SU-DHL-6 (cell line): ENCODE results near the gene ATG2A.
A peak's percentile ranks its signal among the peaks of the same experiment; 100 is the strongest.

Experiments
- H2AFZ ChIP-seq: fragments of 200-600 bp; sonication (generic); 2 replicates; pipeline ENCODE4 v1.6.1; 2014; ENCODE audit warnings: low read depth, mild to moderate bottlenecking, moderate library complexity, mixed read lengths, antibody characterized with exemption, low read length; ENCODE audit not compliant: severe bottlenecking
- H3F3A ChIP-seq: fragments of 200-600 bp; shearing (Covaris generic); 2 replicates; pipeline ENCODE4 v1.6.0; 2016; ENCODE audit warnings: antibody characterized with exemption, mild to moderate bottlenecking; ENCODE audit not compliant: insufficient read depth
- H3K27ac ChIP-seq: fragments of 200-600 bp; sonication (generic); 2 replicates; pipeline ENCODE4 v1.5.1; 2016; ENCODE audit warnings: low read depth, mild to moderate bottlenecking, low read length, moderate library complexity, mixed read lengths
- H3K27me3 ChIP-seq: fragments of 200-600 bp; sonication (generic), shearing (Covaris generic); 2 replicates; pipeline ENCODE4 v1.6.0; 2014; ENCODE audit warnings: mild to moderate bottlenecking, low read length
- H3K36me3 ChIP-seq: fragments of 200-600 bp; sonication (generic); 2 replicates; pipeline ENCODE4 v1.6.1; 2014; ENCODE audit warnings: mild to moderate bottlenecking, low read length, mixed read lengths
- H3K4me2 ChIP-seq: fragments of 300-600, 200-600 bp; shearing (Covaris generic), sonication (generic); 2 replicates; pipeline ENCODE4 v1.6.0; 2014; ENCODE audit warnings: low read length, low read depth, mild to moderate bottlenecking; ENCODE audit not compliant: poor library complexity, severe bottlenecking
- H3K4me3 ChIP-seq: fragments of 200-600 bp; sonication (generic); 2 replicates; pipeline ENCODE4 v1.5.1; 2014; ENCODE audit warnings: antibody characterized with exemption, low read length, mild to moderate bottlenecking, mixed read lengths; ENCODE audit not compliant: insufficient read depth, poor library complexity, severe bottlenecking
- H3K79me2 ChIP-seq: fragments of 200-600 bp; sonication (generic); 2 replicates; pipeline ENCODE4 v1.6.1; 2014; ENCODE audit warnings: mild to moderate bottlenecking, low read length, moderate library complexity; ENCODE audit not compliant: insufficient read depth
- H3K9ac ChIP-seq: fragments of 200-600 bp; sonication (generic); 2 replicates; pipeline ENCODE4 v1.7.0; 2014; ENCODE audit warnings: mild to moderate bottlenecking, low read length
- H3K9me2 ChIP-seq: fragments of 200-600 bp; sonication (generic); replicated peaks from 2 replicates; pipeline ENCODE4 v1.6.1; 2014; ENCODE audit warnings: low read length; ENCODE audit not compliant: insufficient read depth
- H3K9me3 ChIP-seq: fragments of 200-600 bp; sonication (generic); 2 replicates; pipeline ENCODE4 v1.6.1; 2014; ENCODE audit warnings: low read length, mixed read lengths; ENCODE audit not compliant: insufficient read depth
- H4K20me1 ChIP-seq: fragments of 200-600 bp; sonication (generic); 2 replicates; pipeline ENCODE4 v1.6.1; 2014; ENCODE audit warnings: low read depth, mild to moderate bottlenecking, antibody characterized with exemption, low read length, moderate library complexity, mixed read lengths
- EZH2phosphoT487 ChIP-seq: fragments of 200-600 bp; sonication (generic), shearing (Covaris generic); conservative IDR thresholded peaks from 2 replicates; pipeline ENCODE4 v1.6.1; 2018; ENCODE audit warnings: mild to moderate bottlenecking, antibody characterized with exemption, low read length, moderate library complexity, mixed read lengths
- TF ChIP-seq, protein P1 (sequence below): fragments of 200-600 bp; sonication (generic); IDR thresholded peaks from one replicate; pipeline ENCODE4 v1.5.1; 2017; ENCODE audit warnings: antibody characterized with exemption, mild to moderate bottlenecking, low read length, moderate library complexity; ENCODE audit not compliant: insufficient read depth, poor library complexity, severe bottlenecking

The ATG2A gene

DNA sequence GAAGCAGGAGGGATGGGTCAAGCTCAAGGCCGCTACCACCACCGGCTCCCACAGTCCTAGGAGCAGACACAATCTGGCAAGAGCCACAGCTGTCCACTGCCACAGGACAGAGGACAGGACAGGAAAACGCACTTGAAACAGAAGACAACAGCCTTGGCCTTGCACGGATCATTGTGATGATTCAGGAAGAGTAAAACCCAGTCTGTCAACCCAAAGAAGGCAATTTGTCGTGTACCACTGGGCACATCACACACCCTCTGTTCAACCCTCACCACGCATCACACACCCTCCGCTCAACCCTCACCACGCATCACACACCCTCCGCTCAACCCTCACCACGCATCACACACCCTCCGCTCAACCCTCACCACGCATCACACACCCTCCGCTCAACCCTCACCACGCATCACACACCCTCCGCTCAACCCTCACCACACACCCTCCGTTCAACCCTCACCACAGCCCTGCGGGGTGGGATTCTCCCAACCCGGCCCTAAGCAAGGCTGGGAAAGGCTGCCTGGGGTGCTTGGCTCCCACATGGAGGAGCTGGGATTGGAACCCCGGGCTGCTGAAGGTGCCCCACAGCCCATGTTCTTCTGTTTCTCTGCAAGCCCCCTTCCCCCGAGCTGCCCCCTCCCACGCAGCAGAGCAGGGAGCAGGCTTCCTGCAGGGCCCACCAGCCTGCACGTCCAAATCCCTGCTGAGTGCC is 61.3 kb downstream of the ATG2A start:
- Histone ChIP-seq H4K20me1 (no peaks in the 10 kb centered on the region), H3K79me2 (peaks cover 29% of the 10 kb centered on the region), H3K27ac (peak overlapping the region; percentile 100), H3K36me3 (peaks cover 8% of the 10 kb centered on the region; the same call in 1 of the 2 replicates), H3K4me2 (no peak overlapping the region), H3K9me3 (no peaks in the 10 kb centered on the region), H3K4me3 (no peak overlapping the region), H2AFZ (no peak overlapping the region), H3K27me3 (no peaks in the 10 kb centered on the region), H3K9ac (no peak overlapping the region), H3K9me2 (no peaks in the 10 kb centered on the region), H3F3A (peaks cover 60% of the 10 kb centered on the region)
- no peak for TF ChIP-seq EZH2phosphoT487
- TF ChIP-seq, protein P1, sequence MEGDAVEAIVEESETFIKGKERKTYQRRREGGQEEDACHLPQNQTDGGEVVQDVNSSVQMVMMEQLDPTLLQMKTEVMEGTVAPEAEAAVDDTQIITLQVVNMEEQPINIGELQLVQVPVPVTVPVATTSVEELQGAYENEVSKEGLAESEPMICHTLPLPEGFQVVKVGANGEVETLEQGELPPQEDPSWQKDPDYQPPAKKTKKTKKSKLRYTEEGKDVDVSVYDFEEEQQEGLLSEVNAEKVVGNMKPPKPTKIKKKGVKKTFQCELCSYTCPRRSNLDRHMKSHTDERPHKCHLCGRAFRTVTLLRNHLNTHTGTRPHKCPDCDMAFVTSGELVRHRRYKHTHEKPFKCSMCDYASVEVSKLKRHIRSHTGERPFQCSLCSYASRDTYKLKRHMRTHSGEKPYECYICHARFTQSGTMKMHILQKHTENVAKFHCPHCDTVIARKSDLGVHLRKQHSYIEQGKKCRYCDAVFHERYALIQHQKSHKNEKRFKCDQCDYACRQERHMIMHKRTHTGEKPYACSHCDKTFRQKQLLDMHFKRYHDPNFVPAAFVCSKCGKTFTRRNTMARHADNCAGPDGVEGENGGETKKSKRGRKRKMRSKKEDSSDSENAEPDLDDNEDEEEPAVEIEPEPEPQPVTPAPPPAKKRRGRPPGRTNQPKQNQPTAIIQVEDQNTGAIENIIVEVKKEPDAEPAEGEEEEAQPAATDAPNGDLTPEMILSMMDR = no peak

DNA sequence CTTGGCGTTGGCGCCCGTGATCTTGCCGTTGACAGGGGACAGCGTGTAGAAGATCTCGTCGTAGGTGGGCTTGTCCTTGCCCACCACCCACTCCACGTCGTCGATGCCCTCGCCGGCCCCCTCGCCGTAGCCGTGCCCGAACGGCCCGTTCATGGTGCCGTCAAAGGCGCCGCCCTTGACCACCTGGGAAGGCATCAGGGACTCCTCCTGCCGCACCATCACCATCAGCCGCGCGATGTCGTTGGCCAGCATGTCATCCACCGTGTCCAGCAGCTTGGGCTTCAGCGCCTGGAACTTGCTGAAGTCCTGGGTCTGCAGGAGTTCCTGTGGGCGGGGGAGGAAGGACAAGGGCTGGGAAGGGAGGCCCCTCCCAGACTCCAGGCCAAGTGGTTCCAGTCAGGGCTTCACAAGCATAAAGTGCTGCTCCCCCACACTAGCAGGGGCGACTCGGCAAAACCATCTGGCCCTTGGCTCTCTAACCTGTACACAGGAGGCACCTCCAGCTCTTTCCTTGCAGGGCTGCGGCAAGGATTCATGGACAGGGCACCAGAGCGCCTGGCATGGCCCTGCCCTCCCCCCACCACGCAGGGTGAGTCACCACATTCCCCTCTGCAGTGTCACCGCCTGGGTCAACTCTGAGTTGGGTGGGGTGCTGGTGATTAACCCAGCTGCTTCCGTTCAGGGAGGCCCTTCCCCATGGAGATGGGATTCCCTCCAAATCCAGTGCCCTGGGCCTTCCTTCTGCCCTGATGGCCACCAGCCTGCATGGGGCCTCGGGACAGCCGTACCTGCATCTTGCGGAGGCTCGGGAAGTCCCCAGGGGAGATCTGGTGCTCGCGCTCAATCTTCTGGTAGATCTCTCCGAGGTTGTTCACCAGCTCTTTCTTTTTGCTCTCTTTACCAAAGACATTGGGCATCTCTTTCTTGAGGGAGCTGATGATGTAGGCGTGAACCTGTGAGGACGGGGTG is 62.2 kb downstream of the ATG2A start:
- Histone ChIP-seq H4K20me1 (no peaks in the 10 kb centered on the region), H3K27ac (peak overlapping the region; percentile 100), H3K9ac (no peak overlapping the region), H3K9me2 (no peaks in the 10 kb centered on the region), H2AFZ (no peak overlapping the region), H3K79me2 (peaks cover 21% of the 10 kb centered on the region), H3K9me3 (no peaks in the 10 kb centered on the region), H3K36me3 (peaks cover 8% of the 10 kb centered on the region; the same call in 1 of the 2 replicates), H3F3A (peaks cover 62% of the 10 kb centered on the region), H3K27me3 (no peaks in the 10 kb centered on the region), H3K4me3 (no peak overlapping the region), H3K4me2 (no peak overlapping the region)
- TF ChIP-seq, protein P1 = no peak
- TF ChIP-seq EZH2phosphoT487 = no peak

DNA sequence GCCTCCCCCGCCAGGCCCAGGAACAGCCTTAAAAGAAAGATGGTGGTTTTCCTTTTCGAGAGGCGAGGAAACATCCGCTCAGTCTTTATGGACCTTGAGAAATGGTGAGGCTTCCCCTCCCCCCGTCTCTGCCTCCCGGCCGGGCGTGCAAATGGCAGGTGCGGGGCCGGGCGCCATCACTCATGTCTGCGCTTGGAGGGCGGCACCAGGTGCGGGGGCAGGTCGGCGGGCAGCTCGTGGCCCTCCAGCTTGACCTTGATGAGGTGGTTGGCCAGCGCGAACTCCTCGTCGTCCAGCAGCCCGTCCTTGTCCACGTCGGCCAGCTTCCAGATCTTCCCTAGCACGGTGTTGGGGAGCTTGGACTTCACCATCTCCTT is 62.9 kb downstream of the ATG2A start:
- peaks cover 62% of the 10 kb centered on the region for H3F3A ChIP-seq
- H3K9ac ChIP-seq = peak overlapping the region; percentile 67
- peak overlapping the region; percentile 100 for H3K27ac ChIP-seq
- H3K79me2 ChIP-seq = peaks cover 20% of the 10 kb centered on the region
- TF ChIP-seq EZH2phosphoT487 = no peak
- TF ChIP-seq, protein P1 = no peak
- H3K27me3 ChIP-seq = no peaks in the 10 kb centered on the region
- no peak overlapping the region for H3K4me3 ChIP-seq
- no peaks in the 10 kb centered on the region for H3K9me2 ChIP-seq
- peak overlapping the region; percentile 94 for H3K4me2 ChIP-seq
- peaks cover 8% of the 10 kb centered on the region; the same call in 1 of the 2 replicates for H3K36me3 ChIP-seq
- H4K20me1 ChIP-seq = no peaks in the 10 kb centered on the region
- no peaks in the 10 kb centered on the region for H3K9me3 ChIP-seq
- H2AFZ ChIP-seq = no peak overlapping the region
